Motor neuron (in vitro differentiated cells): ENCODE data around the gene FLT3. TPM values are rescaled to one million over a fixed set of nuclear protein-coding genes. Genes with fewer than 3 reads are reported as not detected.
A peak's percentile ranks its signal among the peaks of the same experiment; 100 is the strongest.
"Not testable (repeated sequence)": the region's sequence is repeated elsewhere in the genome, so short reads cannot be mapped to it uniquely, and the experiment has no call there.

Experiments
- ATAC-seq, 8 experiments: fragments of 200-7000 bp; cut with Tn5 transposase; replicated peaks in 6 of 8; 2 replicates each; pipeline ENCODE4 v1.8.0; 2021; ENCODE audit warnings: mild to moderate bottlenecking in 8 of 8, moderate library complexity in 8 of 8
- H3K27ac ChIP-seq, 2 donors: fragments of 250-450 bp; sonication (Bioruptor Pico); 2 replicates each; pipeline ENCODE4 v1.9.0; 2021; ENCODE audit warnings: antibody characterized with exemption in 2 of 2, mild to moderate bottlenecking in 2 of 2, moderate library complexity in 1 of 2
- H3K4me1 ChIP-seq, 2 donors: fragments of 250-450 bp; sonication (Bioruptor Pico); replicated peaks in 1 of 2; 2 replicates each; pipeline ENCODE4 v1.6.1; 2021; ENCODE audit warnings: antibody characterized with exemption in 2 of 2, mild to moderate bottlenecking in 2 of 2, moderate library complexity in 1 of 2
- H3K4me3 ChIP-seq, 5 donors: fragments of 250-450 bp; sonication (Bioruptor Pico); 2 replicates each; pipeline ENCODE4 v1.9.0; 2021; ENCODE audit warnings: antibody characterized with exemption in 5 of 5, mild to moderate bottlenecking in 5 of 5, moderate library complexity in 4 of 5
- WGBS, 10 experiments: fragments of 450-650 bp; shearing (Covaris generic); methylation state at CpG; one replicate each; pipeline ENCODE4 v1.0.0; 2022; 5-methylcytosine and 5-hydroxymethylcytosine counted together
- in situ Hi-C, 9 experiments: fragments of 400-800 bp; cut with MboI; loops; one replicate each; pipeline ENCODE4 v1.15.0; 2021; ENCODE audit warnings: low sequenced_read_pairs in 9 of 9, low pct_unique_long_range_greater_than_20kb in 2 of 9; ENCODE audit not compliant: unreplicated experiment in 9 of 9
- total RNA-seq, 8 experiments: library from RNA; unstranded; fragments of 300-600 nt; gene quantifications; 2 replicates each; pipeline versions ENCODE4 v1.2.3 to v1.2.4, GENCODE V29; 2022

FLT3 gene
- total RNA-seq, 8 experiments from 2014 or later = 0.04 to 0.29 (median 0.15) TPM; not detected in 2

DNA sequence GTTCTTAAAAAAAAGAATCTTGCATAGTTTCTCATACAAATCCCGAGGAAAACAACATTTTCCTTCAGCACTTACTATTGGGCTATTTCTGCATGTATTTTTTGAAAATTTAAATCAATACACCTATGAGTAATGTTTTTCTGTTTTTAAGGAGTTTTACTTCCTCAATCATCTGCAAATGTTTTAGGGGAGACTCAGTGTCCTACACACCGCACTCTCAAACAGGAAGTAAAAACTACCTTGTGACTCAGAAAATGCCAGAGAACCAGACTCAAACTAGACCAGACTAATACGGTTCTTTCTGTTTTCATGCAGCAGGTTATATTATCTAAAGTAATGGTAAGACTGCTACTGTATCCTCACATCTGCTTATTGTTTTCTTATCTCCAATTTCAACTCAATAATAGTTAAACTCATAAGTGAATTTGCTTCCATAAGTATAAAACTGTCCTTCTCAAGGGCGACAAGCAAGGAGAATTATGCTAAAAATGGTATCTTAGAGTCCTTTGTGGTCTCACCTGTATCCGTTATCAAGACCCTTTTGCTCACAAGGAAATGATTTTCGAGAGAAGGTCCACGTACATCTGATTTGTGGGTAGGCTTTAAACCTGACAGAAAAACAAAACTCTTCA lies 52.5 kb downstream of the FLT3 start:
- Histone ChIP-seq H3K4me1 (no peaks in the 10 kb centered on the region), H3K4me3 (no peak overlapping the region), H3K27ac (no peak overlapping the region)
- no peak for ATAC-seq
- in situ Hi-C loops = no loop called here
- 14 to 89% (median 75%) methylated on average over 2 to 7 of the region's 7 CpGs; no CpG with 5 or more reads in 1 of the 10 experiments for WGBS, 10 experiments

DNA sequence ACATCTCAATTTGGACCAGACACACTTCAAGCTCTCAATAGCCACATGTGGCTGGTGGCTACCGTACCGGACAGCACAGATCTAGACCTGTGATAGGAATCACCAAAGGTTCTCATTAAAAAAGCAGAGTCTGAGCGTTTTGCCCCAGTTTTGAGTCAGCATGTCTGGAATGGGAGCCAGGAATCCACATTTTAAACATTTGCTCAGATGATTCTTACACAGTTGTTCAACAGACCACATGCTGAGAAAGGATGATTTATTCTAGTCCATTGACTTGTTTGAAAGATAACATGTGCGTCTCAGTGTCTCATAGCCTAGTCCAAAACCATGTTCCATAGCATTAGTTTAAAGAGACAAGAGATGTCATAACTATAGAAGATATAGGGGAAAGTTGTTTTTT lies 53.4 kb downstream of the FLT3 start:
- Histone ChIP-seq H3K4me3 (no peak overlapping the region), H3K27ac (no peak overlapping the region), H3K4me1 (no peaks in the 10 kb centered on the region)
- WGBS, 10 experiments = 0 to 100% (median 71%) methylated on average over 1 to 4 of the region's 4 CpGs; no CpG with 5 or more reads in 3 of the 10 experiments
- in situ Hi-C loops = no loop called here
- no peak for ATAC-seq

DNA sequence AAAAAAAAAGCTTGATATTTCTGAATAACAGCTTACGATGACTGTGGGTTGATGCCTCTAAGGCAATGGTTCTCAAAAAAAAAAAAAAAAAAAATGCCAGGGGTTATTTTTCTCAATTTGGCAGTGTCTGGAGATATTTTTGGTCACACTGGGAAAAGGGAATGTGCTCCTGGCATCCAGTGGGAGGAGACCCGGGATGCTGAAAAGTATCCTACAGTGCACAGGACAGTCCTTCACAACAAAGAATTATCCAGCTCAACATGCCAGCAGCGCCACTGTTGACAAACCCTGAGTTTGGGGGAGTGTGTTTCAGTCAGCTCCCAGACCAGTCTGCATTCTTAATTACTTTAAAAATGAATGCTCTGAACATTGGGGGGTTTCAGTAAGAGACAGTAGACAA lies 54.5 kb downstream of the FLT3 start:
- Histone ChIP-seq H3K4me3 (no peak overlapping the region), H3K4me1 (no peaks in the 10 kb centered on the region), H3K27ac (no peak overlapping the region)
- no peak for ATAC-seq
- 0 to 92% (median 52%) methylated on average over 1 to 3 of the region's 3 CpGs; no CpG with 5 or more reads in 2 of the 10 experiments for WGBS, 10 experiments
- in situ Hi-C loops = no loop called here

DNA sequence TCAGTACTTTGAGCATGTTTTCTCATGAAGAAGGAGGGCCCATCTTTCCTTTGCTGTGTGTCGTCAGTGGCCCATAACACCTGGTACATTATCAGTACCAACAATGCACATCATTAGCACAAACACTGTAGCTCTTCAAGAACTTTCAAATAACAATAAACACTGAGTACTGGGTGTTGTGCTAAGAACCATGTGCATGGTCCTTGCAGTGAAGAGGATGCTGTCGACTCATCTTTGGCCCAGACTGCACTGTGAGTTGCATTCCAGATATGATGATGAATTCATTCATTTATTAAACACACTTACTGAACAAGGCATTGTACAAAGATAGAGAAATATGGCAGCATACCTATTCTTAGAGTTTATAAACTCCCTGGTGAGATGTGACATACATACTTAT lies 55.8 kb downstream of the FLT3 start:
- no peak overlapping the region for H3K4me3 ChIP-seq
- in situ Hi-C loops = no loop called here
- WGBS, 10 experiments = 0 to 100% (median 83%) methylated on average over 1 to 2 of the region's 2 CpGs; no CpG with 5 or more reads in 1 of the 10 experiments
- ATAC-seq = no peak
- H3K4me1 ChIP-seq = no peaks in the 10 kb centered on the region
- no peak overlapping the region for H3K27ac ChIP-seq

DNA sequence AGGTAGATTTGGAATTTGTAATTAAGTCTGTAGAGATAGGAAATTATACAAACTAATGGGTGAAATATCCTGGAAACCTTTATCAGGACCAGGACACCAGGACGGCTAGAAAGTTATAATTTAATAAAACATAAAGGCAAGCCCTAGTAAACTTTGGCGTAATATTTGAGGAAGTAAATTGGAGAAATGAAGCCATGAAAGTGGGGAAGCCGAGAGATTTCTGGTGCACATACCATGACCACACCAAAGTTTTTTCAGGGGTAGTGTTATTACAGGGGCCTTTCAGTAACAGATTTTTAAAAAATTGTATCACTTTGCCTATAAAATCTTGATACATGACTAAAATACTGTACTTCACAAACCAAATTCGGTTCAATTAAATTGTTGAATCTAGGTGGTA lies 57.2 kb downstream of the FLT3 start:
- in situ Hi-C loops = no loop called here
- 29 to 100% (median 93%) methylated on average over 1 to 4 of the region's 4 CpGs; no CpG with 5 or more reads in 1 of the 10 experiments for WGBS, 10 experiments
- ATAC-seq = no peak

DNA sequence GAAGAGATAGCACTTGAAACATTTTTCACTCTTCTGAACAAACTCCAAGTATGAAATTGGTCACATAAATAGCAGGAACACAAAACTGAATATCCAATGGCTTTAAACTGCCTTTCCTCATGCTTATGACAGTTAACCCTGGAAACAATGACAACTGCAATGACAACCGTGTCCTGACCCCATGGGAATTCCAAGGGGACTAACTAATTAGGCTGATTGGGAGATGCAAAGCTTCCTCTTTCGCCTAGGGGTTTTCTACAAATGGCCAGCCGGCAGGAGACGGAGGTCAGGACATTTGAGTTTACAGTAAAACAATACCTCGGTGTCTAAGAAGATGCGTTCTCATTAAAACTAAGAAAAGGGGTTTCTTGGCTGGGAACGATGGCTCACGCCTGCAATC lies 58.9 kb downstream of the FLT3 start:
- ATAC-seq = no peak
- Histone ChIP-seq H3K4me3 (no peak overlapping the region), H3K4me1 (no peaks in the 10 kb centered on the region), H3K27ac (no peak overlapping the region)
- WGBS, 10 experiments = 30 to 95% (median 63%) methylated on average over 1 to 7 of the region's 8 CpGs; no CpG with 5 or more reads in 3 of the 10 experiments
- in situ Hi-C loops = no loop called here

More for the DNA sequence above, 57.2 kb downstream of the FLT3 start:
- Histone ChIP-seq H3K27ac (no peak overlapping the region), H3K4me1 (no peaks in the 10 kb centered on the region), H3K4me3 (no peak overlapping the region)

DNA sequence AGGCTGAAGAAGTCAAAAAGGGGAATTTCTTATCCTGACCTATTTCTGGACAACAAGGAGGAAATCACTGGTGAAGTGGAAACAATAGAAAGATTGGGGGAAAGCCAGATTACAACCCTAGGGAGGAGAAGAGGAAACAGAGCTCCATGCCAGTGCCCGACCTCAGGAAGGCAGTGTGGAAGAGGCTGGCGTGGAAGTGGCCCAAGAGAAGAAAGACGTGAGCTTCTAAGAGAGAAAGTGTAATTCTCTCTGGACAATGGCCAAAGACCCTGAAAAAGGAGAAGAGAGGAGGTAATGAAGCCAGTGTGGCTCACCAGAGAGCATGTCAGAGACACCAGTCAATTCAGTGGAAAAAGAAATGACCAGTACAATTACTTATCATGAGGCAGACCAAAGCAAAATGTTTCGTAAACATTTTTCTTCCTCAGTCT lies 59.3 kb downstream of the FLT3 start:
- no peak for ATAC-seq
- in situ Hi-C loops = no loop called here
- WGBS, 10 experiments = 35 to 100% (median 81%) methylated on average over 2 to 4 of the region's 4 CpGs; no CpG with 5 or more reads in 1 of the 10 experiments
- Histone ChIP-seq H3K27ac (no peak overlapping the region), H3K4me1 (no peaks in the 10 kb centered on the region), H3K4me3 (no peak overlapping the region)

DNA sequence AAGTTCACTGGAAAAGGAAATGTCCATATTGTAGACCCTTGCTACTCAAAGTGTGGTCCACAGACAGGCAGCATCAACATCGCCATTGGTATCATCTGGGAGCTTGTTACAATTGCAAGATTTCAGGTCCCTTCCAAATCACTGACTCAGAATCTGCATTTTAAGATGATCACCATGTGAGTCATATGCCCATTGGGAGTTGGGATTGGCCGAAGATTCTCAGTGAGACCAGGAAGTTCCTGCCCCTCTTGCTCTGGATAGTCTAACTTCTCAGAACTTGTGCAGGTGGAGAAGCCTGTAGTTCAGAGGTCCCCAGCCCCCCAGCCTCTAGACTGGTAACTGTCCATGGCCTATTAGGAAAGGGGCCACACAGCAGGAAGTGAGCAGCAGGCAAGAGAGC lies 63.0 kb downstream of the FLT3 start:
- in situ Hi-C loops = no loop called here
- H3K4me3 ChIP-seq = no peak overlapping the region
- no peak overlapping the region for H3K27ac ChIP-seq
- peak in 1 of 8 experiments; percentile 43 for ATAC-seq
- 14 to 100% (median 69%) methylated on average over 1 to 2 of the region's 2 CpGs; no CpG with 5 or more reads in 2 of the 10 experiments for WGBS, 10 experiments
- H3K4me1 ChIP-seq = no peaks in the 10 kb centered on the region

DNA sequence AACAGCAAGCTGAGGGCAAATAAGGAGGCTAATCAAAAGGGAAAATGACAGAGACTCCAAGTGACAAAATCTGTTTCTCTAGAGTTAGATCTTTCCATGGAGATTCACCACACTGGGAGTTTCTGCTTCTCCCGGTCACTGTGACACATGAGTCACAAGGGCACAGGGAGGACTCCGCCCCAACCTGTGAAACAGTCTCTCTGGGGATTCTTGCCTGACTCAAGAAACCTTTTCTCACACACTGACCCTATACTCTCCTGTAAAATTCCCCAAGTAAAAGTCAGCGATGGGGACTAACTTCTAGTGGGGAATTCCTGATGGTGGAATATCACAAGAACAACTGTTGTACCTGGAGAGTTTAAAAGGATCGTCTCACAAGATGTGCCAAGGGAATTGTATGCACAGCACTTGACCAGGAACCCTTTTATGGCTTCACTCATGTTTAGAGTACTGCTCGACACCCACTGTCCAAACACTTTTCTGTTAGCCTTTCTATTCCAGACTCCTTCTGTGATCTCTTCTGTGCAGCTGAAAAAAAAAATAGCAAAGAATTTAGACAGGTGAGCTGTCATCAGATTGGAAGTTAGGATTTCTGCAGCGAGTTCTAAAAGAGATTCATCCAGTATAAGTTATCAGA lies 65.1 kb downstream of the FLT3 start:
- Histone ChIP-seq H3K4me3 (no peak overlapping the region), H3K27ac (no peak overlapping the region), H3K4me1 (no peaks in the 10 kb centered on the region)
- in situ Hi-C loops = no loop called here
- 0 to 83% (median 41%) methylated on average over 1 to 6 of the region's 6 CpGs; no CpG with 5 or more reads in 2 of the 10 experiments for WGBS, 10 experiments
- ATAC-seq = peak in 2 of 8 experiments; percentile 50 to 54

DNA sequence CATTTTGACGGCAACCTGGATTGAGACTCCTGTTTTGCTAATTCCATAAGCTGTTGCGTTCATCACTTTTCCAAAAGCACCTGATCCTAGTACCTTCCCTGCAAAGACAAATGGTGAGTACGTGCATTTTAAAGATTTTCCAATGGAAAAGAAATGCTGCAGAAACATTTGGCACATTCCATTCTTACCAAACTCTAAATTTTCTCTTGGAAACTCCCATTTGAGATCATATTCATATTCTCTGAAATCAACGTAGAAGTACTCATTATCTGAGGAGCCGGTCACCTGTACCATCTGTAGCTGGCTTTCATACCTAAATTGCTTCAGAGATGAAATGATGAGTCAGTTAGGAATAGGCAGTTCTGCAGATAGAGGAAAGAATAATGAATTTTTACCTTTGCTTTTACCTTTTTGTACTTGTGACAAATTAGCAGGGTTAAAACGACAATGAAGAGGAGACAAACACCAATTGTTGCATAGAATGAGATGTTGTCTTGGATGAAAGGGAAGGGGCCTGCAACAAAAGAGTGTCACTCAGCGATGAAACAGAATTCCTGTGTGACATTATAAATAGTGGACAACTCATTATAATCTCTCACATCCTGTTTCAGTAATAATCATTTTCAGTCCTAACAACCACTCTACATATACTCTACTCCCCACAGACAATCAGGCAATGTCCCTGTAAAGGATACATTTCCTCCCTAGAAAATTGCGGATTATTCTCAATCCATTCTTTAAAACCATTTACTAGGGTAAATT lies 66.3 kb downstream of the FLT3 start:
- in situ Hi-C loops = no loop called here
- no peak for ATAC-seq
- Histone ChIP-seq H3K27ac (no peak overlapping the region), H3K4me1 (no peaks in the 10 kb centered on the region), H3K4me3 (no peak overlapping the region)
- 40 to 100% (median 89%) methylated on average over 1 to 8 of the region's 8 CpGs for WGBS, 10 experiments

DNA sequence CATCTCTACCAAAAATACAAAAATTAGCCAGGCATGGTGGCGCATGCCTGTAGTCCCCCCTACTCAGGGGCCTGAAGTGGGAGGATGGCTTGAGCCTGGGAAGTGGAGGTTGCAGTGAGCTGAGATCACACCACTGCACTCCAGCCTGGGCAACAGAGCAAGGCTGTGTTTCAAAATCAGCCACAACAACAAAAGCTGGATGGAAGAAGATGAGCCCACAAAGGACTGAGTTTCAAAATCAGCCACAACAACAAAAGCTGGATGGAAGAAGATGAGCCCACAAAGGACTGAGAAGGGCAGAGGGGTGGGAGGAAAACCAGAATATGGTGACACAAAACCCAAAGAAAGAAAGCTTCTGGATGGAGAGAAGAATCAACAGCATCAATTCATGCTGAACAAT lies 67.9 kb downstream of the FLT3 start:
- 100% methylated on average over 1 of the region's 1 CpG; no CpG with 5 or more reads in 7 of the 10 experiments for WGBS, 10 experiments
- ATAC-seq, in situ Hi-C loops: not testable (repeated sequence)

DNA sequence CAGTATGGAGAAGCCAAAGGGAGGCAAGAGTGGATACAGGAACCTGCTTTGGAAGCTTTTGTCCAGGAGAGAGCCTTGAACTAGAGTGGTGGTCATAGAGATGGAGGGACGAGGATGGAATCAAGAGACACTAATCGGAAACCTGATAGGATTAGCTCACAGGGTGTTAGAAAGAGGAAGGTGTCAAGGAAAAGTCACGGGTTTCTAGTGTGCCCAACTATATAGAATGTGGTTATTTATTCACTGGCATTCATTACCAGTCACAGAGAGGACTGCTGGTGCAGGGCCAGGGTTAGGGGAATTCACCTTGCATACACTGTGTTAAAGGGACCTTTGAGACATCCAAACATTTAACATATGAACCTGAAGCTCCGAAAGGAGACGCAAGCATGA lies 68.5 kb downstream of the FLT3 start:
- ATAC-seq = no peak
- no peak overlapping the region for H3K4me3 ChIP-seq
- 0 to 92% (median 65%) methylated on average over 1 to 3 of the region's 5 CpGs for WGBS, 10 experiments

More for the DNA sequence above, 67.9 kb downstream of the FLT3 start:
- not testable (repeated sequence) for H3K27ac ChIP-seq, H3K4me3 ChIP-seq, H3K4me1 ChIP-seq

DNA sequence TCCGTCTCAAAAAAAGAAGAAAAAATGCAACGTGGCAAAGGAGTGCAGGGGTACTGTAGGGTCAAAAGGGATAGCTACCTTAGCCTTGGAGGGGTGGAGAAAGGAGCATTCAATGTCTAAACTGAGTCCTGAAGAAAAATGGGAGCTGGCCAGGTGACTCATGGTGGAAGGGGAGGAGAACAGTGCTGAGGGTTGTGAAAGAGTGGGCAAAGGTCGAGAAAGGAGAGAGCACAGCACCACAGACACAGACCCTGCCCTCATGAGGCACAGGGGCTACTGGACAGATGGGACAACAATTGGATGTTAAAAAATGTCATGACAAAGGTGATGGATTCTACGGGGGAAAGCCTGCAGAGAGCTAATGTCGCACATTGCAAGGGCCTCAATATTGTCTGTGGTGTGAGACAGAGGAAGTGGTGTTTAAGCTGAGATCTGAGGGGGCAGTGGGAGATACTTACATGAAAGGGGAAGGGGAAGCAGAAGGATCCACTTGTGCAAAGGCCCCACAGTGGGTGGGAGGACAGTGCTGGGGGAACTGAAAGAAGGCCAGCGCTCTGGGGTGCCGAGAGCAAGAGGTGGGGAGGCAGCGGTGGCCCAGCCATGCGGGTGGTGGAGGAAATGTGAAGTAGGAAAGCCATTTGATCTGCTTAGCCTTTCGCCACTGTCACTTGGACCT lies 69.0 kb downstream of the FLT3 start:
- no peak for ATAC-seq
- no peak overlapping the region for H3K4me3 ChIP-seq
- WGBS, 10 experiments = 17 to 94% (median 73%) methylated on average over 1 to 9 of the region's 10 CpGs; no CpG with 5 or more reads in 1 of the 10 experiments
- H3K4me1 ChIP-seq = no peaks in the 10 kb centered on the region
- H3K27ac ChIP-seq = no peak overlapping the region
- in situ Hi-C loops = no loop called here

More for the DNA sequence above, 68.5 kb downstream of the FLT3 start:
- in situ Hi-C loops = no loop called here
- no peak overlapping the region for H3K27ac ChIP-seq
- H3K4me1 ChIP-seq = no peaks in the 10 kb centered on the region
